Nephron progenitor cell (in vitro differentiated cells): Measurements from ENCODE around the gene SYCP2L.
A peak's percentile ranks its signal among the peaks of the same experiment; 100 is the strongest.

Experiments
- DNase-seq: peaks from one replicate; pipeline ENCODE4 v3.0.0; 2021
- H3K27ac Mint-ChIP-seq: 2 replicates; pipeline ENCODE4 v1.8.0; 2021; ENCODE audit warnings: mild to moderate bottlenecking, moderate library complexity, mixed read lengths
- H3K27me3 Mint-ChIP-seq: 2 replicates; pipeline ENCODE4 v1.8.0; 2021; ENCODE audit warnings: mild to moderate bottlenecking, low read depth, mixed read lengths; ENCODE audit not compliant: poor library complexity
- H3K36me3 Mint-ChIP-seq: 2 replicates; pipeline ENCODE4 v1.8.0; 2021; ENCODE audit warnings: low read depth, mixed read lengths
- H3K4me1 Mint-ChIP-seq: 2 replicates; pipeline ENCODE4 v1.8.0; 2021; ENCODE audit warnings: mixed read lengths
- H3K4me3 Mint-ChIP-seq: 2 replicates; pipeline ENCODE4 v1.8.0; 2021; ENCODE audit warnings: mild to moderate bottlenecking, moderate library complexity, mixed read lengths
- H3K9me3 Mint-ChIP-seq: 2 replicates; pipeline ENCODE4 v1.8.0; 2021; ENCODE audit warnings: mild to moderate bottlenecking, moderate library complexity, mixed read lengths
- CTCF ChIP-seq: fragments of 200-600 bp; sonication (generic); IDR thresholded peaks from 2 replicates; pipeline ENCODE4 v1.5.0; 2021; ENCODE audit warnings: antibody characterized with exemption

Gene SYCP2L

GRCh38 chr6:10951675-10952282, 64.9 kb downstream of the SYCP2L start:
- H3K4me1 Mint-ChIP-seq: no peaks in the 10 kb centered on the region
- H3K4me3 Mint-ChIP-seq: no peak overlapping the region
- H3K9me3 Mint-ChIP-seq: no peaks in the 10 kb centered on the region
- H3K27me3 Mint-ChIP-seq: peaks cover 7% of the 10 kb centered on the region
- no peak overlapping the region for H3K27ac Mint-ChIP-seq
- H3K36me3 Mint-ChIP-seq: peaks cover 12% of the 10 kb centered on the region
- TF ChIP-seq CTCF: peak; percentile 47
- DNase-seq: no peak

DNA sequence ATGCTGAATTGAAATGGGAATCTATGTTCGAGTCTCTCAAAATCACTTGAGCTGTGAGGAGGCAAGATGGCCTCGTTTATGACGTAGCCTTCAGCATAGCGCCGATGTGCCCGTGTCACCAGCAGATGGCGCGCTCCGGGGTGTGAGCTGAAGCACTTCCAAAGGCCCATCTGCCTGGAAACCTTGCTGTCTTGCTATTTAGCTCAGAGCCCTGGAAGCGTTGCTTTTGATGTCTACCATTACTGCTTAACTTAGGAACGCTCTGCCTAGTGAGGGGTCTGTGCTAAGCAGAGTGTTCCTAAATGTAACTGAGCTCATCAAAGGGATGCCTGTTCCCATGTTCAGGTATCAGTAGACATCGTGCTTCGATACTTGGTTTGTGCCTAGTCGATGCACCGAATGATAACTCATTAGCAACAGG, 67.7 kb downstream of the SYCP2L start:
- peaks cover 20% of the 10 kb centered on the region for H3K36me3 Mint-ChIP-seq
- peaks cover 10% of the 10 kb centered on the region for H3K27me3 Mint-ChIP-seq
- no peaks in the 10 kb centered on the region for H3K4me1 Mint-ChIP-seq
- H3K27ac Mint-ChIP-seq: no peak overlapping the region
- TF ChIP-seq CTCF: peak; percentile 93
- no peak overlapping the region for H3K4me3 Mint-ChIP-seq
- DNase-seq: peak; percentile 93
- no peaks in the 10 kb centered on the region for H3K9me3 Mint-ChIP-seq

DNA sequence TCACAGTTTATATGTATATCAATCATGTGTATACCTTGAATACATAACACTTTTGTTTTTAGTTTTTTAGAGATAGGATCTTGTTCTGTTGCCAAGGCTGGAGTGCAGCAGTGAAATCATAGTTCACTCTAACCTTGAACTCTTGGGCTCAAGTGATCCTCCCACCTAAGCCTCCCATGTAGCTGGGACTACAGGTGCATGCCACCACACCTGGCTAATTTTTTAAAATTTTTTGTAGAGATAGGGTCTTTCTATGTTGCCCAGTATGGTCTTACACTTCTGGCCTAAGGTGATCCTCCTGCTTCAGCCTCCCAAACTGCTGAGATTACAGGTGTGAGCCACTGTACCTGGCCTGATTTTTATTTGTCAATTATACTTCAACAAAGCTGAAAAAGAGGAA, 69.9 kb downstream of the SYCP2L start:
- Mint-ChIP-seq H3K9me3 (no peaks in the 10 kb centered on the region), H3K36me3 (peaks cover 20% of the 10 kb centered on the region), H3K4me1 (no peaks in the 10 kb centered on the region), H3K4me3 (no peak overlapping the region), H3K27ac (no peak overlapping the region), H3K27me3 (peaks cover 7% of the 10 kb centered on the region)
- TF ChIP-seq CTCF: no peak
- DNase-seq: no peak

GRCh38 chr6:10957414-10957886, 70.6 kb downstream of the SYCP2L start:
- Mint-ChIP-seq H3K4me3 (no peak overlapping the region), H3K27me3 (peaks cover 7% of the 10 kb centered on the region), H3K9me3 (no peaks in the 10 kb centered on the region), H3K4me1 (no peaks in the 10 kb centered on the region), H3K27ac (no peak overlapping the region), H3K36me3 (peaks cover 20% of the 10 kb centered on the region)
- no peak for DNase-seq
- TF ChIP-seq CTCF: no peak

DNA sequence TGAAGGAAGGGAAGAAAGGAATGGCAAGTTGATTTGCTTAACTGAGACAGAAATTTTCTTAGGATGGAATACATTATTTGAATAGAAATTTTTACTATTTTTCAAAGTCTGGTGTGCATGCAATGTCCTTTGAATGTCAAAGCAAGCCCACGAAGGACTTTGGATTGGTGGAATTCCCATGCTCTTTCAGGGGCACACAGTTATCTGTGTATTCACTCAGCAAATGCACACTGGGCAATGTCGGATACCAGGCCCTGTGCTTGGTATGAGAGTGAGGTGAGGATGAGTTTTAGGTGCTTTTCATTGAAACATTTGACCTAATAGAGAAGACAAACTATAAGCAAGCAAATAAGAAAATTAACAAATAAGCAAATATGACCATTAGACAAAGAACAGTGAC, 73.3 kb downstream of the SYCP2L start:
- H3K9me3 Mint-ChIP-seq: peaks cover 7% of the 10 kb centered on the region
- no peak for TF ChIP-seq CTCF
- no peak overlapping the region for H3K27ac Mint-ChIP-seq
- no peak overlapping the region for H3K4me3 Mint-ChIP-seq
- peaks cover 4% of the 10 kb centered on the region for H3K27me3 Mint-ChIP-seq
- peaks cover 21% of the 10 kb centered on the region for H3K36me3 Mint-ChIP-seq
- no peaks in the 10 kb centered on the region for H3K4me1 Mint-ChIP-seq
- no peak for DNase-seq

DNA sequence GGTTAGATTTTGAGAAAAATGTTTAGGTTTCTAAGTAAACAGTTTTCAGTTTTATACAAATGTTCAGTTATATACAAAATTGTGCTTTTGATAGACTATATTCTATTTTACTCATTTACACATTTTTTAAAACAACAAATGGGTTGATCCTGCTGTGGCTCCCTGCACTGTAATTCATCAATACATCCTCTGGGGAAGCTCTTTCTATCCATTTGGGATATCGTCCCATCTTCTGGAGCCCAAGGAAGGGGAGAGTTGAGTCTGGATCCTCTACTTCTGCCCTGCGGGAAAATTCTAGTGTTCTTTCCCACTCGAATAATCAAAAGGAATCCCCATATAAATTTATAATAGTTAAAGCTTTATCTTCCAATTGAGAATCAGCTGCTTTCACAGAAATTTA, 75.0 kb downstream of the SYCP2L start:
- no peak for TF ChIP-seq CTCF
- Mint-ChIP-seq H3K4me3 (no peak overlapping the region), H3K4me1 (no peaks in the 10 kb centered on the region), H3K36me3 (peaks cover 36% of the 10 kb centered on the region), H3K27me3 (peaks cover 2% of the 10 kb centered on the region), H3K9me3 (peaks cover 24% of the 10 kb centered on the region), H3K27ac (no peak overlapping the region)
- no peak for DNase-seq
